Neural progenitor cell (in vitro differentiated cells): ENCODE data around the gene DLEC1.

Experiments
- CTCF ChIP-seq: fragments of 200-600 bp; sonication (generic); IDR thresholded peaks from 2 replicates; pipeline ENCODE4 v1.5.1; 2017; ENCODE audit warnings: antibody characterized with exemption, mild to moderate bottlenecking
- EZH2 ChIP-seq: fragments of 200-600 bp; sonication (generic); IDR thresholded peaks from 2 replicates; pipeline ENCODE4 v1.6.1; 2017; ENCODE audit warnings: antibody characterized with exemption, mild to moderate bottlenecking, moderate library complexity

- TF ChIP-seq EZH2 = no peak
- no peak for TF ChIP-seq CTCF
Measured at GRCh38 chr3:38008191-38008701, 30.8 kb upstream of the DLEC1 start.
